ENCODE data around the gene DMP1.

The DMP1 gene, protein sequence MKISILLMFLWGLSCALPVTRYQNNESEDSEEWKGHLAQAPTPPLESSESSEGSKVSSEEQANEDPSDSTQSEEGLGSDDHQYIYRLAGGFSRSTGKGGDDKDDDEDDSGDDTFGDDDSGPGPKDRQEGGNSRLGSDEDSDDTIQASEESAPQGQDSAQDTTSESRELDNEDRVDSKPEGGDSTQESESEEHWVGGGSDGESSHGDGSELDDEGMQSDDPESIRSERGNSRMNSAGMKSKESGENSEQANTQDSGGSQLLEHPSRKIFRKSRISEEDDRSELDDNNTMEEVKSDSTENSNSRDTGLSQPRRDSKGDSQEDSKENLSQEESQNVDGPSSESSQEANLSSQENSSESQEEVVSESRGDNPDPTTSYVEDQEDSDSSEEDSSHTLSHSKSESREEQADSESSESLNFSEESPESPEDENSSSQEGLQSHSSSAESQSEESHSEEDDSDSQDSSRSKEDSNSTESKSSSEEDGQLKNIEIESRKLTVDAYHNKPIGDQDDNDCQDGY

DNA sequence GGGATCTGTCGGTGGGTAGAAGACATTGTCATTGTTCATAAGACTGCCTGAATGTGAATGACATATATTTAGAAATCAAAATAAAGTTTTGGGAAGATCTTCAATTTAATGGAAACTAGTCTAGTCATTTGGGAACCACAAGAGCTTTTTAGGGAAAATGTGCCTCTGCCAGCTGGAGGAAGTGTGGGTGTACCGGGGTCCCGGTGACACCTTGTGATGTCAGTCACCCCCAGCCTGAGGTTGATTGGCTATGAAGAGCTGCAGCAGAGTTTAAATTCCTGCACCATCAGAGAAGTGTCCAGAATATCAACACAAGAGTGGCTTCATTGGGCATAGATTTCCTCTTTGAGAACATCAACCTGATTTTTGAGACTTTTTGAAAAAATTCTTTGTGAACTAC, at the start of gene DMP1:
Gene DMP1, plus strand, starts transcription at position 301 of the 400 bp plus-strand sequence. CDS start 6,213 bp downstream, outside the sequence.
- DNase-seq, result no peak

DNA sequence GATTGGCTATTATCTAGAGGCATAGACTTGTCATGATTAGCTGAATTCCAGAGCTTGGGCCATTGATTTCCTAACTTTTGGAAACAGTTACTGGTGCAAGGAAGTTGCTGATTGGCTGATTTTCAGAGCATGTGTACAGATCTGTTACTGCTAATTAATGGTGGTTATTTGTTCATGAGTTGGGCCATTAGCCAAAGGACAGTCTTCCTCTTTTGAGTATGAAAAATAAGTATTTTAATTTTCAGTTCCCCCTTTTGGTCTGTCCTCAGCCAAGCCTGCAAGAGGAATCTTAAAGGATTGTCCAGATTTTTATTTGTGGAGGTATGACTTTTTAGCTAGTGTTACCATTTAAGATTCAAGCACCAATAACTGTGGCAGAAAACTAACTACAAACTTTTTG, 48.7 kb upstream of the DMP1 start:
- no peak for DNase-seq

DNA sequence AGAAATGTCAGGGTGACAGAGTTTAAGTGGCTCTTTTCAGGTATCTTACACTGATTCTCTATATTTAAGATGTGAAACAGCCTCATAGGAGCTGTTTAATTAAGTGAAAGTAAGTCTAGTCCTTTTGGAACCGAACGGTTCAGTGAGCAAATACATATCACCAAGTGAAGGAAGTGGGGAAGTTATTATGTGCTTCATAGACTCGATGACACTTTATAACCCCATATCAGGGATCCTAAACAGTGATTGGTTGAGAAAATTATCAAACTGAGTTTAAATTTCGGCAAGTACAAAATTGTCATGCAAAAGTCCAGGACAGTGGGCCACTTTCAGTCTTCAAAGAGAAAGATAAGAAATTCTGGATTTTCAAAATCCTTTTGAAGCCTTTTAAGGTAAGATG, 41.9 kb upstream of the DMP1 start, which contains the start of gene DSPP:
Gene DSPP, plus strand, starts transcription at position 301 of the 400 bp plus-strand sequence. CDS start 2,380 bp downstream, outside the sequence.
- DNase-seq, result no peak

DNA sequence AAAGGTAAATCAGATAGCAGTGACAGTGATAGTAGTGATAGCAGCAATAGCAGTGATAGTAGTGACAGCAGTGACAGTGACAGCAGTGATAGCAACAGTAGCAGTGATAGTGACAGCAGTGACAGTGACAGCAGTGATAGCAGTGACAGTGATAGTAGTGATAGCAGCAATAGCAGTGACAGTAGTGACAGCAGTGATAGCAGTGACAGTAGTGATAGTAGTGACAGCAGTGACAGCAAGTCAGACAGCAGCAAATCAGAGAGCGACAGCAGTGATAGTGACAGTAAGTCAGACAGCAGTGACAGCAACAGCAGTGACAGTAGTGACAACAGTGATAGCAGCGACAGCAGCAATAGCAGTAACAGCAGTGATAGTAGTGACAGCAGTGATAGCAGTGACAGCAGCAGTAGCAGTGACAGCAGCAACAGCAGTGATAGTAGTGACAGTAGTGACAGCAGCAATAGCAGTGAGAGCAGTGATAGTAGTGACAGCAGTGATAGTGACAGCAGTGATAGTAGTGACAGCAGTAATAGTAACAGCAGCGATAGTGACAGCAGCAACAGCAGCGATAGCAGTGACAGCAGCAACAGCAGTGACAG, 35.7 kb upstream of the DMP1 start:
- no peak for DNase-seq

DNA sequence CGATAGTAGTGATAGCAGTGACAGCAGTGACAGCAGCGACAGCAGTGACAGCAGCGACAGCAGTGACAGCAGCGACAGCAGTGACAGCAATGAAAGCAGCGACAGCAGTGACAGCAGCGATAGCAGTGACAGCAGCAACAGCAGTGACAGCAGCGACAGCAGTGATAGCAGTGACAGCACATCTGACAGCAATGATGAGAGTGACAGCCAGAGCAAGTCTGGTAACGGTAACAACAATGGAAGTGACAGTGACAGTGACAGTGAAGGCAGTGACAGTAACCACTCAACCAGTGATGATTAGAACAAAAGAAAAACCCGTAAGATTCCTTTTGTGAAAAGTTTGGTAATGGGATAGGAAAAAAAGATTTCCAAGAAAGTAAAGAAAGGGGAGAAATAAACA, 33.8 kb upstream of the DMP1 start:
- no peak for DNase-seq

DNA sequence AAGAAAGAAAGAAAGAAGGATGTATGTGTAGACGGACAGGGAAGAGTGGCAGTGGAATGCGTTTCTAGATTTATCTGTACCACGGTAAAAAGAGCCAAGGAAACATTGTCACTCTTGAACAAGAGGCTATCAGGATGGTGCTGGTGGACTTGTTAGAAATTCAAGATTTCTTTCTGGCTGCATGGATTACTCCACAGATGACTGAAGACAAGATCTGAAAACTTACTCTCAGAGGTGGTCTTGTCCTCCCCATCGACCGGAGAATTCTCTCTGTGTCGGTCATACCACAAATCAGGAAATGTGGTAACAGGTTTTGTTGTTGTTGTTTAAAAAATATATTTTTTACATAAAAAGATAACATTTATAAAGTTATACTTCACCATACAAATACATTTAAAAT, 30.0 kb upstream of the DMP1 start:
- DNase-seq, result no peak

DNA sequence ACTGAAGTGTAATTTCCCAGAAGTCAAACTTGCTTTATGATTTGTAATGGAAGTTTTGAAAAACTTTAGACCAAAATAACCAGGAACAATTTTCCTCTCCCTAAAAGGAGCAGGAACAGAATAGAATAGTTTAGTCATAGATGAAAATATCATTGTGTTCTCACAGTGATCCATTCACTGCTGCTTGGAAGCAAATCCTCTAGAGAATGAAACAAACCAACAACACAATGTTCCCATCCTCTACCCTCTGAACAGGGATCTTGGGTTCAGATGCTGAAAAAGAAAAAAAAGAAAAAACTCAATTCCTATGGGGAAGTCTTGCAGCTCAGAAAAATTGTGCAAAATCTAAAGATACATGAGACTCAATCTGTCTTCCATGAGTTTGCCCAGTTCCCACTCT, 29.6 kb upstream of the DMP1 start:
- no peak for DNase-seq

DNA sequence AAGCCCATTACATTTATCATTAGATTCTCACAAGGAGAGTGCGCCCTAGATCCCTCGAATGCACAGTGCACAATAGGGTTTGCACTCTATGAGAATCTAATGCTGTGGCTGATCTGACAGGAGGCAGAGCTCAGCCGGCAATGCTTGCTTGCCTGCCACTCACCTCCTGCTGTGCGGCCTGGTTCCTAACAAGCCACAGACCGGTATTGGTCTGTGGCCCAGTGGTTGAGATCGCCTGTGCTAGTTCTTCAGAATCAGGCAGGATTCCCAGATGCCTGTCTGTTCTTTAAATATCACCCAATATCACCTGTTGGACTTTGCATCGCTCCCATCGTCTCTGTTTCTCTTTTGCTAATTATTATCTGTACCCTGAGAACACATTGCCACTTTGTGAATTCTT, 27.8 kb upstream of the DMP1 start:
- no peak for DNase-seq

DNA sequence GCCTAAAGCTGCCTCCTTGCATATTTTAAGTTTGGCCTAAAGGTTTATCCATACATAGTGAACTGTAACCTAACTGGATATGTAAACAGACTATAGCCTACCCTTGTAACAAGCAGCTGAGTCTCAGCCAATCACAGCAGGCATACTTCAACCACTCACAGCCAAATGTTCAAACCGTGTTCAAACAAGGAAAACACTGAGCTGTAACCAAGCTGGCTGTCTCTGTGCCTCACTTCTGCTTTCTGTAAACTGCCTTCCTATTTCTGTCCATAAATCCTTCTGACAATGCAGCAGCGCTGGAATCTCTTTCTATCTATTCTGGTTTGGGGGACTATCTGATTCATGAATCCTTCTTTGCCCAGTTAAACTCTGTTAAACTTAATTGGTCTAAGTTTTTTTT, 25.4 kb upstream of the DMP1 start:
- no peak for DNase-seq

DNA sequence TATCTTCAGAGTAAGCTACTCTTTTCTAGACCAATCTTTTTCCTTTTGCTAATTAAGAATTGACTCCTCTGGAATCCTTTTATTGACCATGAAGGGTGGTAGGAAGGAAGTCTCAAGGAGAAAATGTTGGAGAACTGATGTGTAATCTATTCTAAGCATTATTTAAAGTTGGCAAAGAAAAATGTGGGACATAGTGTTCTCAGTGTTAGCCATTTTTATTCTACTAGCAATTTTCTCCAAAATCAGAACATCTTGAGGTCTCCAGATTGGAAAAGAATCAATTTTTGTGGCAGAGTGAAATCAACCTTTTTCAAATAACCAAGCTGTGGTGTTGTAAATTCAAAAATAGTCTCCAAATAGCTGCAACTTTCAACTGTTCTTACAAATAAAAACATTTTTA, 18.4 kb upstream of the DMP1 start:
- no peak for DNase-seq

DNA sequence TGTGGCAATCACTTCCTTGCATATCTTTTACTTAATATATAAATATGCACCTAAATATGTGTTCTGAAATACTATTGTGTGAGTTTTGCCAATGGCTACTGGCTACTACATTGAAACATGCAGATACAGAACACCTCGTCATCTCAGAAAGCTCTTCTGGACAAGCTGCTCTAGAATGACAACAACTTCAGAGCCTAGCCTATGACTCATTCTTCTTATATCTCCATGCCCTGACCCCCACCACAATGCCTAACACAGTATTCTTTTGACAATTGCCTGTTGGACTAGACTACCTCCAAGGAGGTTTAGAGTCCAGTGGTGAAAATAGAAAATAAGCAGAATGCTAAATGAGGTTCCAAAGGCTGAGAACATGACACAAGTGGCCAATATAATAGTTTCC, 17.6 kb upstream of the DMP1 start:
- no peak for DNase-seq

DNA sequence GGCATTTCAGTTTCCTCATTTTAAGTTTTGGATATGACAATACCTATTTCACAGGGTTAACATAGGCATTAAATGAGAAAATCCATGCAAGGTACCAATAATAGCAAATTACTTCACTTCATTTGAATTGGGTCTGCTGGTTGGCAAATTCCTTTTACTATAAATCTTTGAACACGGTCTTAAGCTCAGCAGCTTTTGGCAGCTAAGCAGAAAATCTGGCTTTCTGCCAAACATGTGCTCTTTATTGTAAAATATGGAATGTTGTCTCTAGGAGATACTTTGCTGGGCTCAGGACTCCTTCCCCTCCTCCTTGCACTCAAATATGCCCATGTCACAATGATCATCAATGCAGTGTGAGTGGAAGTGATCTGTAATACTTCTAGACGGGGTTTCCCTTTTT, 16.8 kb upstream of the DMP1 start:
- DNase-seq, result no peak

DNA sequence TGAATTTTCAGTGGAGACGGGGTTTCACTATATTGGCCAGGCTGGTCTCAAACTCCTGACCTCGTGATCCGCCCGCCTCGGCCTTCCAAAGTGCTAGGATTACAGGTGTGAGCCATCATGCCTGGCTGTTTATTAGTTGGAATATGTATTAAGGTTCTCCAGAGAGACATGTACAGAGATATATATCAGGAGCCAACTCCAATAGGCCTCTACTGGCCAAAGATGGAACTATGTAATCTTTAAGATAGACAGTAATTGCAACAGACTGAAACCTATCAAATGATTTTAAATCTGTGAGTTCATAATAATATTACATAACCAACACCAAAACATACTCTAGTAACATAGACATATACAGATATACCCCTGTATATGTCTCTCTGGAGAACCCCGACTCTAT, 5.8 kb upstream of the DMP1 start:
- no peak for DNase-seq

DNA sequence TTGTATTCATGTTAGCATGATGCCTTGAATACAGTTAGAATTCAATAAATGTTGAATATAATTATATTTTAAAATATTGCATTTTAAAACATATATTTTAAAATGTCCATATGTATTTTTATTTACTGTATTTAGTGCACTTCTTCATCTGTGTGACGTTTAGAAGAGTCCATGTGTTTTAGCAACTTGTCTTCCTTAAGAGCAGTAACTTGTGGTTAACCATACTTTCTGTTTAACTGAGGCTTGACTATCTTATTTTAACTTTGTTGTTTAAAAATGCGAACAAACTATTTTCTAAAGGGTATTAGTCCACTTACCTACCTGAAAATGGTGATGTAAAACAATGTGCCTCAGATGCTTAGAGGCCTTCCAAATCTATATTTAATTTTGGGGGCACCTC, 858 bp downstream of the DMP1 start:
- no peak for DNase-seq

DNA sequence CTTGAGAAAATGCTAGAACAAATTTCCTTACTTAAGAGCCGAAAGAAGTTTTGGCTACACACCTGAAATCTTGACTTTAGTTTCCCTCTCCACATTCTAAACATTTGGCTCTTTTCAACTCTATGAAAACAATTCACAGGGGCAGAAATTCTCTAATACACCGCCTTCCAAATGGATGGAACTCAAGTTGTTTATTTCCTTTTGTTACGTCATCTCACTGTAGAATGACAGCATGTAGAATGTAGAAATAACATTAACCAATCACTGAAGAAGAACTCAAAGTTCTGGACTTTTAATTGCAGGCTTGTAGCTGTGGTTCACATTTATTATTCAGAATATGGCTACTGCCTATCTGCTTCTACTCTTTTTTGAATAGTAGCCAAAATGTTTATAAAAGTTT, 1.9 kb downstream of the DMP1 start:
- DNase-seq, result no peak

DNA sequence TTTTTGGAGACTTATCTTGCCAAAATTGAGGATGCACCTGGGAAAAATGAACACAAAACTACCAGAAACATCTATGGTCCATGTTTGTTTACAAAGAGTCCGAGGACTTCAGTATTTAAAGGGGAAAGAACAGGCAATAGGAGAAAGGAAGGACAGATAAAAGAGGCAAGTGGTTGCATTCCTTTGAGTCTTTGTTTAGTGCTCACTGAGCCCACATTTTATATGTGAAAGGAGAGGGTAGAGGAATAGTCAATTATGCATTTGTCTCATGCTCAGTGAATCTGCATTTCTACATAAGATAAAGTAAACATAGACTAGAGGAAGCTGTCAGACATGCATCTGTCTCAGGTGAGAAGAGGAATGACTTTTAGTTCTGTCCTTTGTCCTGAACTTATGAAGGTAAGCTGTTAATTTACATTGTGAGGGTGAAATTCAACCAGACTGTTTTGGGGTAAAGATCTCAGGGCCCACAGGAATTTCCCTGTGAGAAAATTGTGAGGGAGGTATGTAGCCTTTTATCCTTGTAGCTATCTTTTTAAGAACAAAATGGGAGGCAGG, 4.5 kb downstream of the DMP1 start:
- DNase-seq, result no peak

DNA sequence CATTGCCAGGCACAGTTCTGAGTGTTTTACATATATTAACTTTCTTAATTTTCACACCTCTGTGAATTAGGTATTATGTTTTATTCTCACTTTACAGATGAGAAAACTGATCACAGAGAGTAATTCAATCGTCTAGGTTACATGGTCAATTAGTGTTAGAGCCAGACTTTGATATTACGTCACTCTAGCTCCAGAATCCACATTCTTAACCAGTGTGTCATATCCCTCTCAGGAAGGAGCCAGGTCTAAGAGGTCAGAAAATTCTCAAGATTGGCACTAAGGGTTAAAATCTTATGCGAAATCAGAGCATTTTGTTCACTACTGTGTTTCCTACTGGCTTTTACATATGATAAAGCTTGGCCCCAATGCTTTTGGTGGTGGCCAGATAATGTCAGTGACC, 7.4 kb downstream of the DMP1 start:
- DNase-seq, result no peak

DNA sequence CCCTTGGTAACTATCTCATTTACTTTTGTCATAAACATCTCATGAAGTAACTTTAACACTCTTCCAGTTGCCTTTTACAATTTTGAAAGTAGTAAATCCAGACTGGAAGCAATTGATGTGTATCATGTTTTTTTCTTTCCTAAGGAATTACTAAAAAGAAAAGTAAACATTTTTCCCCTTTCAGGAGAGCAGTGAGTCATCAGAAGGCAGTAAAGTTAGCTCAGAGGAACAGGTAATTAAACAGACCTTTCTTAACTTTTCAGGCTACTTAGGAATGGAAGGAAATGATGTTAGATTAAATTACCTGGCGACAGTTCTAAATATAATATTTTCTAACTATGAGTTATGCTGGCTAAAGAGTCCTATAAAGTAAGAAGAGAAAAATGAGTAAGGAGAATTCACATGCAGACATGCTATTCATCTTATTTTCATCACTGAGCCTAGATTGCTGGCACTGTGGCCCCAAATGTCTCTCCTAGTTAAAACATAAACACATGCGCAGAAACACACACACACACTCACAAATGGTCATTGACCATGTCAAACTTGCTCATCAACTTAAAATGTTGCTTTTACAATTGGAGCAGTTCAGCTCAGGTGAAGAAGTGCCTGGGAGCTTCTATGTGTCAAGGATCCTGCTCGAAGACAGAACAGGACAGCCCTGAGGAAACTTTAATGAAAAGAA, 9.3 kb downstream of the DMP1 start:
- DNase-seq, result no peak

DNA sequence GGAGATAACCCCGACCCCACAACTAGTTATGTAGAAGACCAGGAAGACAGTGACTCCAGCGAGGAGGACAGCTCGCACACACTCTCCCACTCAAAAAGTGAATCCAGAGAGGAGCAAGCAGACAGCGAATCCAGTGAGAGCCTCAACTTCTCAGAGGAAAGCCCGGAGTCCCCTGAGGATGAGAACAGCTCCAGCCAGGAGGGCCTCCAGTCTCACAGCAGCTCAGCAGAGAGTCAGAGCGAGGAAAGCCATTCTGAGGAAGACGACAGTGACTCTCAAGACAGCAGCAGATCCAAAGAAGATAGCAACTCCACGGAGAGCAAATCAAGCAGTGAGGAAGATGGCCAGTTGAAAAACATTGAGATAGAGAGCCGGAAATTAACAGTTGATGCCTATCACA, 12.8 kb downstream of the DMP1 start:
- DNase-seq, result no peak

DNA sequence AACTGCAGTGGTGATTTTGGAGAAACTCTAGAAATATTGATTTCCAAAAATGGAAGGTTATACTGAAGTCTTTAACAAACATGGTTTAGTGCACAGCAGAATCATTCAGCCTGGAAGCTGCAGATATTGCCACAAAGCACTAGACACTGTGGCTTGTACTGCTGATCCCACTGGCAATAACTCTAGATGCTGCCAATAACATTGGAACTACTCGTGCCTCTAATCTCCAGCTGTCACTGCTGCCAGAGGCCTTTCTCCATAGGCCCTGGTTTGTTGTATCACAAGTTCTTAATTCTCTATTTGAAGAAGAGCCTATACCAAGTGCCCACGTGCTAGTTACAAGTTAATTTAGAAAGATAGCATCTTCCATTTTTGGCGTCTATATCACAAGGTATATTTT, 19.3 kb downstream of the DMP1 start:
- DNase-seq, result no peak

DNA sequence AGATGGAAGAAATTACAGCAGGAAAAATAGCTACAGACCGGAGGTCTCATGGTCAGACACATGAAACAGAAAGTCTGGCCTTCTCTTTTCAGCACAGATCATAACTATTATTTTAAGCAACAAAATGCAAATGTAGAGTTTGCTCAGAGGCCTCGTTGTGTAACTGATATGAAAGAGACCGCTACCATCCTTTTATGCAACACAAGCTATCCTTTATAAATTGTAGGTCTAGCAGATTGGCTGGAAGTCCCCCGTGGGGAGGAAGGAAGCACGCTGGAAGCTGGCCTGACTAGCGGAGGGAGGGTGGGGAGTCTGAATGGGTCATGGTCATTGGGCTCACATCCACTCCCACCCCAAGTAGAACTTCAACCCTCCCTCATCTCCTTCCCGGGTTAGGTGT, 27.7 kb downstream of the DMP1 start:
- no peak for DNase-seq

DNA sequence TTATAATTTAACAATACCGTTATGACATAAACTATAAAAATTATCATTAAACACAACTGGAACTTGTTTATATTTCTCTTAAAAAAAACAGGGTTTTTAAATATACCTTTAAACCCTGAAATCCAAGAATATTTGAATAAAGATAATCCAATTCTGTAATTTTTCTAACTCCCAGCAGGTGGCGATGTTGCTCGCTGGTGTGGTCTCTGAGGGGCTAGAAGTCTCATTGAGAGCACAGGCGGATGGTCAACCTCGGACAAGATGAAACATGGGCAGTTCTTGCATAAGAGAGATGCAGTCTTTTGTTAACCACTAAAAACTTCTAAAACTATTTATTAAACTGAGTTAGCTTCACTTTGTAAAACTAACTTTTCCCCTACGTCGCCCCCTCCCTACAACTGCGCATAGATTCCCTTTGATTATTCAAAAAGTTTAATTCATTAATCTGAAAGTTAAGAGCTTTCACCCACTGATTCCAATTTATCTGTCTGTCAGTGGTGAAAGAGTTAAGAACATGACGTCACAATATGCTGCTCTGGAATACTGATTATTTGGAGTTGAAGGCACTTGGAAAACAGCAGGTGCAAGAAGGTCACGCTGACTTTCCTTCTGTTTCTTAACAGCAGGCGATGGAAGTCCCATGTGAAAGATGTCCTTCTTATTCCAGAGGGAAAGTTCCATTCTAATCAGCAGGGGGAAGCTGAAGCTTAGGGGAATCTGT, 29.5 kb downstream of the DMP1 start:
- DNase-seq, result no peak

DNA sequence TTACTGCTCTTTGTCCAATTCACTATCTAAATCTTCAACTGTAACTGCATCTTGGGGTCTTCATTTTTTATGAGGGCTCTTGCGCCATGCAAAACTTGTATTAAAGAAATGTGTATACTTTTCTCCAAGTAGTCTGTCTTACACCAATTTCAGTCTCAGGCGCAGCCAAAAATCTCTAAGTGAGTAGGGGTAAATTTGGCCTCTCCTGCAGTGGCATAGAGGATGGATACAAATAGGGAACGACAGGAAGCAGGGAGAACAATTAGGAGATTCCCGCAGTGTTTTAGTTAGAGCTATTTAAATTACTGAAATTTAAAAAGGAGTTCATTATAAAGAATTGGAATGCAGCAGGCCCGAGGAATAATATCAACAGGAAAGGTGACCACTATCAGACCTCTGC, 30.2 kb downstream of the DMP1 start:
- DNase-seq, result no peak

Measured in activated CD4-positive, CD25-positive, alpha-beta regulatory T cell treated with anti-CD3 and anti-CD28 coated beads, Interleukin-2, amount 50 U/mL, for 72 hours (primary cell).